ENCODE measurements around the gene ATP1B1. TPM values are rescaled to one million over a fixed set of nuclear protein-coding genes. Genes with fewer than 3 reads are reported as not detected.

ATP1B1 gene
- total and polyA plus RNA-seq, 9 donors = 8.3 to 26.6 (median 21.3) TPM

GRCh38 chr1:169137357-169137756, 30.9 kb downstream of the ATP1B1 start:
- Histone ChIP-seq H3K4me1 (ENCODE audit: control insufficient read depth, insufficient read depth, low read length) (no peaks in the 10 kb centered on the region), H3K27ac (ENCODE audit: low read length) (no peak overlapping the region), H3K36me3 (ENCODE audit: control insufficient read depth, insufficient read depth, low read length) (no peaks in the 10 kb centered on the region), H3K27me3 (ENCODE audit: control insufficient read depth, insufficient read depth, low read length) (no peaks in the 10 kb centered on the region), H3K9me3 (replicated peaks; ENCODE audit: control insufficient read depth, low read depth, low read length) (no peaks in the 10 kb centered on the region), H3K4me3 (ENCODE audit: low read length) (no peak overlapping the region)
- WGBS (ENCODE audit: insufficient coverage) = 94% methylated on average over 2 of the region's 4 CpGs
- no peak for DNase-seq

GRCh38 chr1:169138866-169139670, 32.6 kb downstream of the ATP1B1 start:
- Histone ChIP-seq H3K36me3 (ENCODE audit: control insufficient read depth, insufficient read depth, low read length) (no peaks in the 10 kb centered on the region), H3K4me3 (ENCODE audit: low read length) (no peak overlapping the region), H3K27me3 (ENCODE audit: control insufficient read depth, insufficient read depth, low read length) (no peaks in the 10 kb centered on the region), H3K27ac (ENCODE audit: low read length) (no peak overlapping the region), H3K9me3 (replicated peaks; ENCODE audit: control insufficient read depth, low read depth, low read length) (no peaks in the 10 kb centered on the region), H3K4me1 (ENCODE audit: control insufficient read depth, insufficient read depth, low read length) (no peaks in the 10 kb centered on the region)
- no peak for DNase-seq
- WGBS (ENCODE audit: insufficient coverage) = no CpG with 5 or more reads among the region's 2 CpGs

- H3K36me3 ChIP-seq (ENCODE audit: control insufficient read depth, insufficient read depth, low read length) = no peaks in the 10 kb centered on the region
- DNase-seq = no peak
- no peaks in the 10 kb centered on the region for H3K9me3 ChIP-seq (replicated peaks; ENCODE audit: control insufficient read depth, low read depth, low read length)
- H3K27ac ChIP-seq (ENCODE audit: low read length) = no peak overlapping the region
- H3K4me1 ChIP-seq (ENCODE audit: control insufficient read depth, insufficient read depth, low read length) = no peaks in the 10 kb centered on the region
- 60% methylated on average over 3 of the region's 3 CpGs for WGBS (ENCODE audit: insufficient coverage)
- H3K4me3 ChIP-seq (ENCODE audit: low read length) = no peak overlapping the region
- H3K27me3 ChIP-seq (ENCODE audit: control insufficient read depth, insufficient read depth, low read length) = no peaks in the 10 kb centered on the region
Observed at GRCh38 chr1:169141356-169141755, 34.9 kb downstream of the ATP1B1 start.

- no peak for DNase-seq
- Histone ChIP-seq H3K27me3 (ENCODE audit: control insufficient read depth, insufficient read depth, low read length) (no peaks in the 10 kb centered on the region), H3K9me3 (replicated peaks; ENCODE audit: control insufficient read depth, low read depth, low read length) (no peaks in the 10 kb centered on the region), H3K4me1 (ENCODE audit: control insufficient read depth, insufficient read depth, low read length) (no peaks in the 10 kb centered on the region), H3K27ac (ENCODE audit: low read length) (no peak overlapping the region), H3K36me3 (ENCODE audit: control insufficient read depth, insufficient read depth, low read length) (no peaks in the 10 kb centered on the region), H3K4me3 (ENCODE audit: low read length) (no peak overlapping the region)
- no CpG with 5 or more reads among the region's 1 CpG for WGBS (ENCODE audit: insufficient coverage)
Observed at GRCh38 chr1:169142129-169142528, 35.6 kb downstream of the ATP1B1 start.

DNA sequence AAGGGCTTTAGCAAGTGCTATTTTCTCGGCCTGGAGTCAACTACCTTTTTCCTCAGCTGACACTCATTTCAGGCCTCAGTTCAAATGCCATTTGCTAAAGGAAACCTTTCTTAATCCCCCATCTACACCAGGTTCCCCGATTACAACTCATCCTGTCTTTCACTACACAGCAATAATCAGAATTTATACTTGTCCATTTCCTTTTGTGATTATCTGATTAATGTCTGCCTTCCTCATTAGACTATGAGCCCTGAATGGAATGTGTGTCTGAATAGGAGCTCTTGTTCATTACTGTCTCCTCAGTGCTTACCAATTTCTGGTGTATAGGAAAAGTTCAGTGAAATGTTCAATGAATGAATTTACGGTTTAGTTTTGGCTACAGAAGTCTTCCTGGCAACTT, 36.9 kb downstream of the ATP1B1 start:
- no peaks in the 10 kb centered on the region for H3K27me3 ChIP-seq (ENCODE audit: control insufficient read depth, insufficient read depth, low read length)
- H3K4me1 ChIP-seq (ENCODE audit: control insufficient read depth, insufficient read depth, low read length) = no peaks in the 10 kb centered on the region
- no peaks in the 10 kb centered on the region for H3K9me3 ChIP-seq (replicated peaks; ENCODE audit: control insufficient read depth, low read depth, low read length)
- H3K36me3 ChIP-seq (ENCODE audit: control insufficient read depth, insufficient read depth, low read length) = no peaks in the 10 kb centered on the region
- 56% methylated on average over 1 of the region's 3 CpGs for WGBS (ENCODE audit: insufficient coverage)
- no peak for DNase-seq
- H3K27ac ChIP-seq (ENCODE audit: low read length) = no peak overlapping the region
- H3K4me3 ChIP-seq (ENCODE audit: low read length) = no peak overlapping the region

DNA sequence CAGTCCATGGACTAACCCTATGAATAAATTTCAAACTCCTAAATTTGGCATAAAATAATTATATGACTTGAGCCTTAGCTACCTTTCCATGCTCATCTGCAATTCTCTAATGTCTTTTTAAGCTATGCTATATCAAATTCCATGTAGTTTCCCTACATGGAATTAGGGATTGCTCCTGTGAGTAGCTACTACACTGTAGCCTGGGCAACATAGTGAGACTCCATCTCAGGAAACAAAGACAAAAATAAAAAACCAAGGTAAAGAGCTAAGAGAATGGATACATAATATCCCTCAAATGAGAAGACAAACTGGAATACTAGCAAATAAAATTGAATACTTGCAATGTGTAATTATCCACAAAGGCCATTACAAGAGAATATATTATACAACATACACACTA, 37.5 kb downstream of the ATP1B1 start:
- H3K4me1 ChIP-seq (ENCODE audit: control insufficient read depth, insufficient read depth, low read length) = no peaks in the 10 kb centered on the region
- H3K4me3 ChIP-seq (ENCODE audit: low read length) = no peak overlapping the region
- H3K36me3 ChIP-seq (ENCODE audit: control insufficient read depth, insufficient read depth, low read length) = no peaks in the 10 kb centered on the region
- H3K27ac ChIP-seq (ENCODE audit: low read length) = no peak overlapping the region
- no peaks in the 10 kb centered on the region for H3K27me3 ChIP-seq (ENCODE audit: control insufficient read depth, insufficient read depth, low read length)
- H3K9me3 ChIP-seq (replicated peaks; ENCODE audit: control insufficient read depth, low read depth, low read length) = no peaks in the 10 kb centered on the region
- no peak for DNase-seq

DNA sequence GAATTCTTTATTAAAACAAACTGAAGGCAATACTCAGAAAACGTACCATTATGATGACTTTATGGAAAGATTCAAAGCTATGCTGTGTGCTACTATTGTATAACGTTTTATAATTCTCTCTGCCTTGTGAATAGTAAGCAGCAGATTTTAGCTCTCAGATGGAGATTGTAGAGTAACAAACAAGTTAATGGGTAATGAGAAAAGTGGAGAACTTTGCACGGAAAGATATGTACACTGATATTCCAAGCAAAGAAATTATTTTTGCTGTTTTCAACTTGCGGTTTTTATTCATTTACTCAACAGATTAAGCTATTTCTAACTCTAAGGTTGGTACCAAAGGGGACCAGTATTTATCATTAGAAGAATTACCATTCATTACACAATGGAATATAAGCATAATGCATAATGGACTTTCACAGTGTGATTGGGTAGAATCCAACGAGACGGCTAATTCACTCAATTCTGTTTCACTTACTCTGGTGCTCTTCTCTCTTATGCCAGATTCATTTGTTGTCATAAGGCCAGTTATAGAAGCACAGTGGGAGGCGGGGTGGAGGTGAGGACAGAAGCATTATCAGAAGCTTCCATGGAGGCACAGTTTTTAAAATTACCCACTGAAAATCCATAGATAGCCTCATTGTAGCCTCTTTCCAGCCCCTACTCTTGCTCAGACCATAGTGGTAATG, 38.6 kb downstream of the ATP1B1 start:
- no peaks in the 10 kb centered on the region for H3K9me3 ChIP-seq (replicated peaks; ENCODE audit: control insufficient read depth, low read depth, low read length)
- no peaks in the 10 kb centered on the region for H3K36me3 ChIP-seq (ENCODE audit: control insufficient read depth, insufficient read depth, low read length)
- no peaks in the 10 kb centered on the region for H3K27me3 ChIP-seq (ENCODE audit: control insufficient read depth, insufficient read depth, low read length)
- DNase-seq = no peak
- no peak overlapping the region for H3K27ac ChIP-seq (ENCODE audit: low read length)
- no CpG with 5 or more reads among the region's 7 CpGs for WGBS (ENCODE audit: insufficient coverage)
- H3K4me3 ChIP-seq (ENCODE audit: low read length) = no peak overlapping the region
- no peaks in the 10 kb centered on the region for H3K4me1 ChIP-seq (ENCODE audit: control insufficient read depth, insufficient read depth, low read length)

DNA sequence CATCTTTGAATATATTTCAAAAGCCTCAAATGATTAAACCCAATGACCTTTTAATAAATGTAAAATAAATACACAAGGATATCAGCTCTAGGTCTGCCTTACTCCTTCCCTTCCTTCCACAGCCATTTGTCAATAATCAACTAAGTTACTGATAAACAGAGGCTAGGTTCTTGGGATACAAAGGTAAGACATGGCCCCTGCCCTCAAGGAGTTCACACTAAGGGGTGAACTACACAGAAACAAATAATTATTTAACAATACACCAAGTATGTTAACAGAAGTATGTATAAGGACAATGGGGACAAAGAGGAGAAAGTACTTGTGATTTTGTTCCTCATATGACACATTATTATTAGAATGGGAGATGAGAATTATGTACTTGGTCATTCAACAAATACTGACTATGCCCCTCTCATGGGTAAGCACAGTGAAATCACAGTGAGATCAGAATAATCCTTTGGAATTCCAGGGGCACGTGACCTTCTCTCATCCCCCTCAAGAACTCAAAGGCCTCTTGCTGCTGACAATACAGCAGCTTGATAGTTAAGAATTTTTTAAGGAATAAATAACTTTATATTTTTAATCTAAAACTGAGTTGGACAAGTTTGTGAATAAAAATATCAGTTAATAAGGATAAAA, 40.2 kb downstream of the ATP1B1 start:
- no CpG with 5 or more reads among the region's 1 CpG for WGBS (ENCODE audit: insufficient coverage)
- H3K4me3 ChIP-seq (ENCODE audit: low read length) = no peak overlapping the region
- H3K9me3 ChIP-seq (replicated peaks; ENCODE audit: control insufficient read depth, low read depth, low read length) = no peaks in the 10 kb centered on the region
- DNase-seq = no peak
- no peaks in the 10 kb centered on the region for H3K36me3 ChIP-seq (ENCODE audit: control insufficient read depth, insufficient read depth, low read length)
- no peaks in the 10 kb centered on the region for H3K27me3 ChIP-seq (ENCODE audit: control insufficient read depth, insufficient read depth, low read length)
- no peaks in the 10 kb centered on the region for H3K4me1 ChIP-seq (ENCODE audit: control insufficient read depth, insufficient read depth, low read length)
- H3K27ac ChIP-seq (ENCODE audit: low read length) = no peak overlapping the region

DNA sequence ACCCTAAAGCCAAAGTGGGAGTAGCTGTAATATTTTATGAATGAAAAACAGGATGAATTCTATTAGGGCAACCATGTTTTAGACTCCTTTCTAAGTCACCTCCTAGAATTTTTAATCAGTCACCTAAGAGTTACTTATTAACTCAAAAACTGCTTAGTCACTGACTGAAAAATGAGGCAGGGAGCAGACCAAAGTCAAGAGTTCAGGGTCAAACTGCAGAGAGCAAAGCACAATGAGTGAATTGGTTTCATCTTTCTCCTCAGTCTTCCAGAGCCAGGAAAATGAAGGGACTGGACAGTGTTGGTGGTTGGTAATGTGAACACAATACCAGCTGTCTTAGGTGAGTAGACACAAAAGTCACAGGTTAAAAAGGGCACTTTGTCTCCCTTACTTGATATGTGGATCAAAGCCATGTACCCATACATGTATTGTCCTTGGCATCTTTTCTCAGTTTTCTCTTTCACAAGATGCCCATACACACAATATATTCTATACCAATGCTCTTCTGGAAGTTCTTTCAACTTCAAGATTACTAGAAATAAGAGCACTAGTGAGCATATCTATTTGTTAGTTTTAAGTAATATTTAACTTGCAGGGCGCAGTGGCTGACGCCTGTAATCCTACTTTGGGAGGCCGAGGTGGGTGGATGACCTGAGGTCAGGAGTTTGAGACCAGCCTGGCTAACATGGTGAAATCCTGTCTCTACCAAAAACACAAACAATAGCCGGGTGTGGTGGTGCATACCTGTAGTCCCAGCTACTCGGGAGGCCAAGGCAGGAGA, 42.2 kb downstream of the ATP1B1 start:
- H3K9me3 ChIP-seq (replicated peaks; ENCODE audit: control insufficient read depth, low read depth, low read length) = no peaks in the 10 kb centered on the region
- no peak overlapping the region for H3K4me3 ChIP-seq (ENCODE audit: low read length)
- H3K27ac ChIP-seq (ENCODE audit: low read length) = no peak overlapping the region
- no peaks in the 10 kb centered on the region for H3K27me3 ChIP-seq (ENCODE audit: control insufficient read depth, insufficient read depth, low read length)
- WGBS (ENCODE audit: insufficient coverage) = no CpG with 5 or more reads among the region's 5 CpGs
- DNase-seq = no peak
- H3K4me1 ChIP-seq (ENCODE audit: control insufficient read depth, insufficient read depth, low read length) = no peaks in the 10 kb centered on the region
- no peaks in the 10 kb centered on the region for H3K36me3 ChIP-seq (ENCODE audit: control insufficient read depth, insufficient read depth, low read length)
